ENCODE measurements around the gene ELOB.

Gene ELOB

GRCh38 chr16:2792940-2793339 is 15.9 kb upstream of the ELOB start:
- no peak for TF ChIP-seq CTCF (IDR thresholded peaks at IDR 0.05)

GRCh38 chr16:2791174-2791573 is 14.1 kb upstream of the ELOB start:
- TF ChIP-seq CTCF (IDR thresholded peaks at IDR 0.05) = no peak

GRCh38 chr16:2790631-2791030 is 13.6 kb upstream of the ELOB start:
- no peak for TF ChIP-seq CTCF (IDR thresholded peaks at IDR 0.05)

- TF ChIP-seq CTCF (IDR thresholded peaks at IDR 0.05) = no peak
Observed at GRCh38 chr16:2787961-2788360, 10.9 kb upstream of the ELOB start.

GRCh38 chr16:2787406-2787805 is 10.3 kb upstream of the ELOB start, which contains the start of gene PRSS33:
TSS of gene PRSS33 (minus strand) at chr16:2787560. CDS start at chr16:2786547, 1,013 bp downstream.
- no peak for TF ChIP-seq CTCF (IDR thresholded peaks at IDR 0.05)

GRCh38 chr16:2786826-2787151 is 9.7 kb upstream of the ELOB start:
- TF ChIP-seq CTCF (IDR thresholded peaks at IDR 0.05) = no peak

- no peak for TF ChIP-seq CTCF (IDR thresholded peaks at IDR 0.05)
Observed at GRCh38 chr16:2786061-2786825, 9.2 kb upstream of the ELOB start.
